HG03520 (cell line): ENCODE data around the gene CTCFL.
"Not testable (repeated sequence)": the region's sequence is repeated elsewhere in the genome, so short reads cannot be mapped to it uniquely, and the experiment has no call there.

Experiments used
- ATAC-seq: cut with Tn5 transposase; IDR thresholded peaks from one replicate; pipeline ENCODE4 v1.9.1; 2021; ENCODE audit warnings: mild to moderate bottlenecking, moderate library complexity; ENCODE audit not compliant: unreplicated experiment

CTCFL gene

DNA sequence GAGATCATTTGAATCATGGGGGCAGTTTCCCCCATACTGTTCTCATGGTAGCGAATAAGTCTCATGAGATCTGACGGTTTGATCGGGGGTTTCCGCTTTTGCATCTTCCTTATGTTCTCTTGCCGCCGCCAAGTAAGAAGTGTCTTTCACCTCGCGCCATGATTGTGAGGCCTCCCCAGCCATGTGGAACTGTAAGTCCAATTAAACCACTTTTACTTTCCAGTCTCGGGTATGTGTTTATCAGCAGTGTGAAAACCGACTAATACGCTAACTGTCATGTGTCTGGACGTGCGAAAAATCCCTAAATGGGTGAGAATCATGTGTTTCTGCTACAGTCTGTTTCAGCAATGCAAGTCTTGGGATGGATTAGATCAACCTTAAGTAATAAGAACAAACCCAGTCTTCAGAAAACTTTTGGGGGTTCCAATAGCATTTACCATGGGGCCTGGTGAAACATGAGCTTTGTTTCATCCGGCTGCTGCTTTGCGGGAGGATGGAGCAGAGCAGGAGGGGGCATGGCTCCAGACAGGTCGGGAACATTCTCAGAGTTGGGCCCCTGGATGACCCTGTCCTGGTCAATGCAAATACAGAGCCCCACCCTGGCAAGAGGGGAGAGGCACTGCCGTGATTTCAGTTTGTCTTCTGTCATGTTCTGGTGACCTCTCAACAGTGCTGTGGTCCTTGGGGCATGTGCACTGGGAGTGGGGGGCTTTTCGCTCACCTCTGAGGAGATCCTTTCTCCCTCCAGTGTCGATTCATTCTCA, 41.5 kb downstream of the CTCFL start:
- ATAC-seq = no peak

DNA sequence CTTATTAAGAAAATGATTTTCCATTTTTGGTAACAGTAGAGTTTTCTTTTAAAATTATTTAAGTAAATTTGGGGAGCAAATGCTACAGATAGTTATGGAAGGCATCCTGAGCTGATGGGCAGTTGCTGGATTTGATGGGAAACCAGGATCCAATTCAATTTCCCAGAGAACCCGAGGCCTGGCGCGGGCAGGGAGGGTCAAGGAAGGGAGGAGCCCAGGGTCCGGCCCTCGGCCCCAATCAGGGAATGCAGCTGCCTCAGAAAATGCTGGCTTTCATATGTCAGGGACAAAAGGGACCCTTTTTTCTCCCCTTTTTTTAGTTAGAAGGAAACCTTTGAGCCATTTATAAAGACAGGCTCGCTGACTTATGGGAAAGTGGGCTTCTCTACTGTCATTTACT, 42.1 kb downstream of the CTCFL start:
- ATAC-seq = no peak

DNA sequence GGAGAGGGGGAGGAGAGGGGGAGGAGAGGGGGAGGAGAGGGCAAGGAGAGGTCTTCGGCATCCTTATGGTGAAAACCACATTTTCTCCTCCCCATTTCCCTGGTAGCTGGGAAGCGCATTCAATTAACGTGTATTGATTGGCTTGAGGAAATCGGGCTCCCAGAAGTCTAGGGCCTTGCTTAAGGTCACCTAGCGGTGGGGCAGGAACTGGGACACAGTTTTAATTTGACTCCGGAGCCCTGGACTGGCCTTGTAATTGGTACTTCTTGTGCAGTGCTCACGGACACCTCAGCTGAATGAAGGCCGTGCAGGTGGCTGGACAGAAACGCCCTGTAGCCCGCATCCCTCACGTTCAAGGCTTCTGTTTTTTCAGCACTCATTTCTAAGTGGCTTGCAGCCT, 42.8 kb downstream of the CTCFL start:
- no peak for ATAC-seq

- no peak for ATAC-seq
Measured at GRCh38 chr20:57481281-57481711, 43.6 kb downstream of the CTCFL start.

GRCh38 chr20:57480444-57481160, 44.3 kb downstream of the CTCFL start:
- peak; percentile 57 for ATAC-seq

DNA sequence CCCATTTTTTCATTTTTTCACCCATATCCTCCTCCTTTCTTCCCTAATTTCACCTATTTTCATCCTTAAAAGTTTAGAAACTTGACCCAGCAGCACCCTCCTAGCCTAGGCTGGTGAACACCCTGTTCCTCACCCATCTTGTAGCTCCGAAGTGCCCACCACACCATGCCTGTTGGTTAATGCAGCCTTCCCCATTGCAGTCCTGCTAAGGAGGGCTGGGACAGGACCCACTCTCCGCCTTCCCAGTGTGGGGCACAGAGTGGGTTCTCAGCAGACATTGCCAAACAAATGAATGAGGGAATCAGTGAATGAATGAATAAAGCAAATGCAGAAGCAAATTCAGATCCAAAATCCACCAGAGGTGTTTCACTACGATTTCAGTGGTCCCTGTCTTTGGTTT, 45.7 kb downstream of the CTCFL start:
- no peak for ATAC-seq

DNA sequence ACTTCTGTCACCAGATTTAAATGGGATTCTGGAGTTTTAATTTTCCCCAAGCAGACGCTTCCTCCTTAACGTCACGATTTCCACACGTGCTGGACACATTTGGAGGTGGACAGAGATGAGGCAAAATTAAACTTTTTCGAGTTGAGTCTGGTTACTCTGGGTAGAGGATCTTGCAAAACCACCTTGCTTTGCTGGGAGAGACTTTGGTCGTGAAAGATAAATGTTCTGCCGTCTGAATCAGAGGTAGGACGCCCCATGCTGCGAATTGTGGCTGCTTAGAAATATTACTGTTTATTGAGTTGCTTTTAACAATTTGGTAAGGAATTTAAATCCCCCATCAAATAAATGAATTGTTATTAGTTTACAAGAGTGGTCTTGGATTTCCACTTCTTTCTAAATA, 46.8 kb downstream of the CTCFL start:
- ATAC-seq = no peak

DNA sequence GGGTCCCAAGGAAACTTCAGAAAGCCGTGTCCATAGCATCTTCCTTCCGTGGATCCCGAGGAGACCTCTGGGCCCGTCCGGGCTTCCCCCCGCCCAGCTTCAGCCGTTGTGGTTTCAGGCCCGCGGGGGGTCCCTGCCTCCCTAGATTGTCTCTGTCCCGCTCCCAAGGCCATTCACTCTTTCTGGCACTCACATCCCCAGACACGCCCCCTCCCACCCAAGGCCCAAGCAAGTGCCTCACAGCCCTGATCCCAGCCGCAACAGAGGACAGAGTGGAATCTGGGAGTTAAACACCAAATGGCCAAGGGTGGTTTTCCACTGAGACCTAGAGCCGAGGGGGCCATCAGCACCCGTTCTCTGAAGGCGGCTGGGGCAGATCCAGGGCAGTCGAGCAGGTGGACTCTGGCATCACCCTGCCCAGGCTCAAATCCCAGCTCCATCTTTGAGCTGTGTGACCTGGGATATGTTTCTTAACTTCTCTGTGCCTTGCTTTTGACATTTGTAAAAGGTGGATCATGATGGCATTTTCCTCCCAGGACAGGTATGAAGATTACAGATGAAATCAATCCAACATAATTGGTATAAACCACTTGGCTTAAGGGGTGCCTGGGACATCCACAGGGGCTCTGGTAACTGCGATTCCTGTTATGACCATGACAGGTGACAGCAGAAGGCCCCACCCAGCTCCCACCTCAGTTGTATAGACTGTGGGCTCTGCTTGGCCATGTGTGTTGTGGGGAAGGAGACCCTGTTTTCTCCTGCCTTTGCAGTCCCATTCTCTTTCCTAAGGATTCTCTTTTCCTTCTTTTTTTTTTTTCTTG, 48.1 kb downstream of the CTCFL start:
- ATAC-seq = no peak

DNA sequence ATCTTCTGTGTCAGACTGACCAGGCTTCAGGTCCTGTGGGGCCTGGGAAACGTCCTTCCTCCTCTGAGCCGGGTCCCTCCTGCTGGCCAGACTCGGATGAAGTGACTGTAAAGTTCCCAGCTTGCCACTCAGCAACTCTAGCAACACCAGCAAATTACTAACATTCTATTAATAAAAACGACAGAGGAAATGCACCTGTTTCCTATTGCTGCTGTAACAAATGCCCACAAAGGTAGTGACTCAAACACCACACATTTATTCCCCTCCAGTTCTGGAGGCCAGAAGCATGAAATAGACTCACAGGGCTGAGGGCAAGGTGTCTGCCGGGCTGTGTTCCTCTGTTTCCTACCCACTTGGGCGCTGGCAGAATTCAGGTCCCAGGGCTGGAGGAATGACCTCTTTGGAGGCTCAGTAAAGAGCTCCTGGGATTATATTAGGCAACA, 48.8 kb downstream of the CTCFL start:
- peak; percentile 38 for ATAC-seq

DNA sequence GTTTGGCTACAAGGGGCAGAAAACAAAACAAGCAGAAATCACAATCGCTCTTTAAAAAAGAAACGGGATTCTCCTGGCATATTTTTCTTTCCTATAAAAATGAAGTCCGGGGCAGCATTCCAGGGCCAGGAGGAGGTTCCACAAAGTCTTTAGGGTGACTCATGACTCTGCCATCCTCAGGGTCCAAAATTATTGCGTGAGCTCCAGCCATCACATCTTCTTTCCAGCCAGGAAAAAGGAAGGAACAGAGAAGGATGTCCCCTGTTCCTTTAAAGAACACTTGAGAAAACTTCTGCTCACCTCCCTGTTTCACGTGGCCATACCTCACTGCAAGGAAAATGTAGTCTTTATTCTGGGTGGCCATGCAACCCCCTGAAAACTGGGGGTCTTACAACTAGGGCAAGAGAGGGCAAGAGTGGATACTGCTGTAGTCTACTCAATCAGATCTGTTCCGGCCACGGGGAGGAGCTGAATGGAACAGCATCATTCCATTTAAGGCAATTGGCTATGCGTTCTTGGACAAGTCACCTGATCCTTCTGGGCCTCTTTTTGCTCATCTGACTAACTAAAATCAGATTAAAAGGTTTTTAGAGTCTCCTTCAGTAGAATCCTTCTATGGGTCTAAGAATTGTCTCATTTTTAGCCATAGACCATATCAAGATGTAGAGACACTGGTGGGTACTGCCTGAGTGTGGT, 49.4 kb downstream of the CTCFL start:
- no peak for ATAC-seq

GRCh38 chr20:57474816-57475215, 50.1 kb downstream of the CTCFL start:
- no peak for ATAC-seq

DNA sequence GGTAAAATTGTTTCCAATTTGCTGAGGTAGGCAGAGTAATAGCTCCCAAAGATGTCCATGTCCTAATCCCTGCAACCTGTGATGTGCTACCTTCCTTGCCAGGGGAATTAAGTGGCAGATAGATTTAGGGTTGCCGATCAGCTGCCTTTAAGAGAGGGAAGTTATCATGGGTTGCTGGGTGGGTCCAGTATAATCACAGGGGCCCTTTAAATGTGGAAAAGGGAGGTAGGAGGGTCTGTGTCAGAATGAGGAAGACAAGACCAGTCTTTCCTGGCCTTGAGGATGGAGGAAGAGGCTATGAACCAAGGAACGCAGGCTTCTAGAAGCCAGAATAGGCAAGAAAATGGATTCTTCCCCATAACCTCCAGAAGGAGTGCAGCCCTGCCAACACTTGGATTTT, 50.7 kb downstream of the CTCFL start:
- ATAC-seq = no peak

GRCh38 chr20:57473246-57474048, 51.5 kb downstream of the CTCFL start:
- ATAC-seq = peak; percentile 40

DNA sequence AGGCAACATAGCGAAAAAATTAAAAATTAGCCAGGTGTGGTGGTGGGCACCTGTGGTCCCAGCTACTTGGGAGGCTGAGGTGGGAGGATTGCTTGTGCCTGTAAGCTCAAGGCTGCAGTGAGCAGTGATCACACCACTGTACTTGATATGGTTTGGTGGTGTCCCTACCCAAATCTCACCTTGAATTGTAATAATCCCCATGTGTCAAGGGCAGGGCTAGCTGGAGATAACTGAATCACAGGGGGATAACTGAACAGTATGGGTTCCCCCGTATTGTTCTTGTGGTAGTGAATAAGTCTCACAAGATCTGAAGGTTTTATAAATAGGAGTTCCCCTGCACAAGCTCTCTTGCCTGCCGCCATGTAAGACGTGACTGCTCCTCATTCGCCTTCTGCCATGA, 52.5 kb downstream of the CTCFL start:
- not testable (repeated sequence) for ATAC-seq

DNA sequence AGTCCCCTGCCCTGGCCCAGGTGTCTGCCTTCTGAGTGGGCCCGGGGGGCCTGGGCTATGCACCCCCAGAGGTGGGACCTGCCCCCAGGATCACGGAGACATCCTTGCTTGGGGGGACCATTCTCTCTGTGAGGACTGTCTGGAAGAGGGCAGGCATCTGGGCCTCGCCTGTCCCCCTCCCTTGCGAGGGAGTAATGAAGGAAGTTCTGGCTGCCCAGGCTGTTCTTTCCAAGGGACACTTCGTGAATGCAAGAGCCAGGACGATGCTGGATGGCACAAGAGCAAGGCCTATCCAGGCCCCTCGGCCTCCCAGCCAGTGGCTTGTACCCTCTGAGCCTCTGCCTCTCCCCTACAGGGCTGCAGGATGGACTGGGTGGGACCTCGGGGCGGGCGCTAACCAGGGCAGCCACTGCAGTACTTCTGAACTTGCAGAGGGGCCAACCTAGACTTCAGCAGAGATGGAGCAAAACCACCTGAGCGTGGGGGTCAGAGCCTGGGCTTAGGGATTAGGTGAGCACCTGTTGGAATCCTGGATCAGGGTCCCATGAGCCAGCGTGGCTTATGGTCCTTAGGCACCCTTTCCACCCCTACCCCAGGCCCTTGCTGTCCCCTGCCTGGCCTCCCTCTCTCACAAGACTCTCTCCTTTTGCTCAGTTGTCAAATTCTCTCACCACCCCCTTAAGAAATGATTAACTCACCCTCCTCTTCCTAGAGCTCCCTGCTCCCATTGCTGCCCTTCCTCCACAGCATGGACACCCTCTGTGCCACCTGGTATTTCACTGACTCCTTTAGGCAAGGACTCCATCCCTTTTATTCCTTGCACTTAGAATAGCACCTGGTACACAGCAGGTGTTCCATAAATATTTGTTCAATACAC, 53.2 kb downstream of the CTCFL start:
- ATAC-seq = no peak

DNA sequence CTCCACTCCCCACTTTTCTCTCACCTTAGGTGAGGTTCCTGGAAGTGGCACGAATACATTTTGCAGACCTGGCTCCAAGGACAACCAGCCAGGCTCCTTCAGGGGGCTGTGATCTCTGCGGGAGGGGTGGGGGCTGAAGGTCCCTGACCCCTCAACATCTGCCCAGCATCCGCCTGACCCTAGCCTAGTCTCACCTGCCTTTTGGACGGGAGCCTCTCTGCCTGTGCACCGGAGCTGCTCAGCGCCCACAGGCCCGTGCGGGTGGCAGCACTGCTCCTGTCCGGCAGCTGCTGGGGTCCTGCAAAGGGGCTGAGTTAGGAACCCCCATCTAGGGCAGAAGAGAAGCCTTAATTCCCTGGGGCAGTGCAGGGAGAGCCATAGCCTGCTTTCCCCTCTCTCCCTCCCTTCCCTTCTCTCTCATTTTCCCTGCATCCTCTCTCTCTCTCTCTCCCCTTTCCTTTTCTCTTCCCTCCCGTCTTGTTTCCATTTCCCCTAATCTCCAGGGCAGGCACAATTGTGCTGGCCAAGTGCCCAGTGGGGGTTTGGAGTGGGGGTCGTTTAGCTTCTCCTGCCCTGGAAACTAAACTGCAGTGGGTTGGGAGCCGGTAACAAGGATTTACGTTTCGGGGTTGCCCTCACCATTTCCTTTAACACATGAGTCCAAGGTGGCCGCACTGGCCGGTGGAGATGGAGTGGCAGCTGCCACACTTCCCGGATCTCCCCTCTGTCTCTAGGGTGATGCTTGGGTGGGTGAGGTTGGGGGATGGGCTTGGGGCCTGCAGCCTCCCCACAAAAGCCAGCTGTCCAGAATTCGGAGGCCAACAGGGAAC, 54.1 kb downstream of the CTCFL start:
- ATAC-seq = no peak

DNA sequence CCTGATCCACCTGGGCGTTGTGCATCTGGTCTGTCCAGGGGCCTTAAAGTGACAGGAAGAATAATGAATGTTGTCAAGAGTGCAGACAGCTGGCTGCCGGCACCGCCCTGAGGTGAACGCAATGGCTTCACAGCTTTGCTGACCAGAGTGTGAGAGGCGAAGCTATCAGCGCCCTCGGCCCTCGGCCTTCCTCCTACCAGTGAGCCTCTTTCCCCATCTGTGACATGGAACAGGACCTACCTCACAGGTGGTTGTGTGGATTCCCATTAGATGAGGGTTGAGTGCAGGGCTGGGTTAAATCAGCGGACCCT, 54.8 kb downstream of the CTCFL start:
- no peak for ATAC-seq

- no peak for ATAC-seq
Measured at GRCh38 chr20:57469418-57470211, 55.3 kb downstream of the CTCFL start.
